HepG2 (cell line): Measurements from ENCODE around the gene KDM2B. TPM values are rescaled to one million over a fixed set of nuclear protein-coding genes. Genes with fewer than 3 reads are reported as not detected.

ENCODE experiments used
- FOXM1 ChIP-seq: sonication (generic); formaldehyde crosslinking; IDR thresholded peaks from 2 replicates; pipeline ENCODE4 v1.5.0; 2020; ENCODE audit warnings: missing genetic modification reagents
- FOXO1 ChIP-seq: sonication (generic); formaldehyde crosslinking; IDR thresholded peaks from 2 replicates; pipeline ENCODE4 v1.4.0; 2020; ENCODE audit warnings: missing genetic modification reagents
- IKZF1 ChIP-seq: fragments of 450-650 bp; IDR thresholded peaks from 2 replicates; pipeline ENCODE4 v1.7.1; 2016
- KDM5A ChIP-seq: fragments of 200-600 bp; sonication (generic); IDR thresholded peaks from 2 replicates; pipeline ENCODE4 v1.7.0; 2018; ENCODE audit warnings: antibody characterized with exemption, mild to moderate bottlenecking, low read length, borderline replicate concordance
- KMT2B ChIP-seq: IDR thresholded peaks from 2 replicates; pipeline ENCODE4 v1.6.1; 2016; ENCODE audit warnings: missing genetic modification reagents, missing compliant biosample characterization
- MEIS2 ChIP-seq: sonication (generic); formaldehyde crosslinking; IDR thresholded peaks from 2 replicates; pipeline ENCODE4 v1.9.0; 2021; ENCODE audit warnings: mild to moderate bottlenecking, missing genetic modification reagents
- NFYB ChIP-seq: sonication (generic); formaldehyde crosslinking; IDR thresholded peaks from 2 replicates; pipeline ENCODE4 v1.4.0; 2020; ENCODE audit warnings: missing genetic modification reagents
- PCBP2 ChIP-seq: fragments of 200-400 bp; formaldehyde crosslinking; optimal IDR thresholded peaks from 2 replicates; pipeline ENCODE3; 2018; ENCODE audit warnings: low read length, low read depth; ENCODE audit not compliant: poor library complexity, severe bottlenecking
- RAD51 ChIP-seq: fragments of 450-650 bp; IDR thresholded peaks from 2 replicates; pipeline ENCODE4 v1.6.1; 2016; ENCODE audit warnings: borderline replicate concordance
- SP140L ChIP-seq: sonication (generic); formaldehyde crosslinking; IDR thresholded peaks from 2 replicates; pipeline ENCODE4 v1.4.0; 2020; ENCODE audit warnings: missing genetic modification reagents, borderline replicate concordance
- TSC22D2 ChIP-seq: sonication (generic); formaldehyde crosslinking; IDR thresholded peaks from 2 replicates; pipeline ENCODE4 v1.5.1; 2020; ENCODE audit warnings: missing genetic modification reagents, mild to moderate bottlenecking, borderline replicate concordance
- ZNF839 ChIP-seq: sonication (generic); formaldehyde crosslinking; IDR thresholded peaks from 2 replicates; pipeline ENCODE4 v1.4.0; 2020; ENCODE audit warnings: missing genetic modification reagents, mild to moderate bottlenecking, borderline replicate concordance
- polyA plus RNA-seq, 8 experiments: library from polyadenylated mRNA; depleted of rRNA in 3 of 8; stranded (reverse) in 7 of 8; unstranded in 1 of 8; fragments of >200 nt; fragmentation: Illumina TruSeq in 4 of 8; extraction: Trizol in 4 of 8; gene quantifications; 2 replicates each; pipeline versions ENCODE4 v1.2.1 to v1.2.3, GENCODE V29; 2011 to 2016; ENCODE audit warnings: low read depth in 4 of 8, missing spikeins in 1 of 8, mixed read lengths in 1 of 8; ENCODE audit not compliant: insufficient read depth in 1 of 8
- total RNA-seq, 5 experiments: library from RNA; depleted of rRNA; stranded (reverse); fragments of >200 nt; fragmentation: Illumina TruSeq; extraction: Trizol; gene quantifications; 2 replicates each; pipeline ENCODE4 v1.2.3, GENCODE V29; 2016; ENCODE audit warnings: low read depth in 1 of 5
- TF ChIP-seq, protein P1 (sequence below): sonication (generic); formaldehyde crosslinking; IDR thresholded peaks from 2 replicates; pipeline ENCODE4 v1.5.0; 2020; ENCODE audit warnings: mild to moderate bottlenecking, missing genetic modification reagents
- TF ChIP-seq, protein P2 (sequence below): sonication (generic); formaldehyde crosslinking; IDR thresholded peaks from 2 replicates; pipeline ENCODE4 v1.9.0; 2022; ENCODE audit warnings: low read depth, missing genetic modification reagents
- TF ChIP-seq, protein P3 (sequence below): sonication (generic); formaldehyde crosslinking; IDR thresholded peaks from 2 replicates; pipeline ENCODE4 v1.4.0; 2020; ENCODE audit warnings: missing genetic modification reagents
- TF ChIP-seq, protein P4 (sequence below): IDR thresholded peaks from 2 replicates; pipeline ENCODE4 v1.6.1; 2016; ENCODE audit warnings: mild to moderate bottlenecking
- TF ChIP-seq, protein P5 (sequence below), 2 experiments: sonication (generic) in 1 of 2; formaldehyde crosslinking in 1 of 2; IDR thresholded peaks; 2 replicates each; pipeline versions ENCODE4 v1.4.0 to v1.6.1; 2018 to 2020; ENCODE audit warnings: missing genetic modification reagents in 2 of 2, borderline replicate concordance in 1 of 2, low read depth in 1 of 2, mild to moderate bottlenecking in 1 of 2, missing biosample characterization in 1 of 2

Gene KDM2B
- total and polyA plus RNA-seq, 2 of the 13 experiments (the other 11 are each of a cell fraction or from before 2014, with no cell fraction given): 17.5 to 26.1 TPM

- TF ChIP-seq, protein P1, sequence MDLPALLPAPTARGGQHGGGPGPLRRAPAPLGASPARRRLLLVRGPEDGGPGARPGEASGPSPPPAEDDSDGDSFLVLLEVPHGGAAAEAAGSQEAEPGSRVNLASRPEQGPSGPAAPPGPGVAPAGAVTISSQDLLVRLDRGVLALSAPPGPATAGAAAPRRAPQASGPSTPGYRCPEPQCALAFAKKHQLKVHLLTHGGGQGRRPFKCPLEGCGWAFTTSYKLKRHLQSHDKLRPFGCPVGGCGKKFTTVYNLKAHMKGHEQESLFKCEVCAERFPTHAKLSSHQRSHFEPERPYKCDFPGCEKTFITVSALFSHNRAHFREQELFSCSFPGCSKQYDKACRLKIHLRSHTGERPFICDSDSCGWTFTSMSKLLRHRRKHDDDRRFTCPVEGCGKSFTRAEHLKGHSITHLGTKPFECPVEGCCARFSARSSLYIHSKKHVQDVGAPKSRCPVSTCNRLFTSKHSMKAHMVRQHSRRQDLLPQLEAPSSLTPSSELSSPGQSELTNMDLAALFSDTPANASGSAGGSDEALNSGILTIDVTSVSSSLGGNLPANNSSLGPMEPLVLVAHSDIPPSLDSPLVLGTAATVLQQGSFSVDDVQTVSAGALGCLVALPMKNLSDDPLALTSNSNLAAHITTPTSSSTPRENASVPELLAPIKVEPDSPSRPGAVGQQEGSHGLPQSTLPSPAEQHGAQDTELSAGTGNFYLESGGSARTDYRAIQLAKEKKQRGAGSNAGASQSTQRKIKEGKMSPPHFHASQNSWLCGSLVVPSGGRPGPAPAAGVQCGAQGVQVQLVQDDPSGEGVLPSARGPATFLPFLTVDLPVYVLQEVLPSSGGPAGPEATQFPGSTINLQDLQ (CRISPR knock-in tag): no peak
- no peak; the same call in 1 of the 2 replicates for TF ChIP-seq FOXO1 (CRISPR knock-in tag)
- TF ChIP-seq IKZF1: no peak
- TF ChIP-seq SP140L (CRISPR knock-in tag): no peak
- 0 out of 2 replicates have a peak, but pooled peaks have one; percentile 20 for TF ChIP-seq MEIS2 (CRISPR knock-in tag)
- TF ChIP-seq KMT2B: peak; percentile 42; the same call in 1 of the 2 replicates
- TF ChIP-seq KDM5A: no peak; the same call in 1 of the 2 replicates
- no peak for TF ChIP-seq PCBP2
- TF ChIP-seq ZNF839: no peak
- TF ChIP-seq, protein P2, sequence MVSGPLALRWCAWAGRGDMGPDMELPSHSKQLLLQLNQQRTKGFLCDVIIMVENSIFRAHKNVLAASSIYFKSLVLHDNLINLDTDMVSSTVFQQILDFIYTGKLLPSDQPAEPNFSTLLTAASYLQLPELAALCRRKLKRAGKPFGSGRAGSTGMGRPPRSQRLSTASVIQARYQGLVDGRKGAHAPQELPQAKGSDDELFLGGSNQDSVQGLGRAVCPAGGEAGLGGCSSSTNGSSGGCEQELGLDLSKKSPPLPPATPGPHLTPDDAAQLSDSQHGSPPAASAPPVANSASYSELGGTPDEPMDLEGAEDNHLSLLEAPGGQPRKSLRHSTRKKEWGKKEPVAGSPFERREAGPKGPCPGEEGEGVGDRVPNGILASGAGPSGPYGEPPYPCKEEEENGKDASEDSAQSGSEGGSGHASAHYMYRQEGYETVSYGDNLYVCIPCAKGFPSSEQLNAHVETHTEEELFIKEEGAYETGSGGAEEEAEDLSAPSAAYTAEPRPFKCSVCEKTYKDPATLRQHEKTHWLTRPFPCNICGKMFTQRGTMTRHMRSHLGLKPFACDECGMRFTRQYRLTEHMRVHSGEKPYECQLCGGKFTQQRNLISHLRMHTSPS (CRISPR knock-in tag): 0 out of 2 replicates have a peak, but pooled peaks have one; percentile 28
- TF ChIP-seq, protein P3, sequence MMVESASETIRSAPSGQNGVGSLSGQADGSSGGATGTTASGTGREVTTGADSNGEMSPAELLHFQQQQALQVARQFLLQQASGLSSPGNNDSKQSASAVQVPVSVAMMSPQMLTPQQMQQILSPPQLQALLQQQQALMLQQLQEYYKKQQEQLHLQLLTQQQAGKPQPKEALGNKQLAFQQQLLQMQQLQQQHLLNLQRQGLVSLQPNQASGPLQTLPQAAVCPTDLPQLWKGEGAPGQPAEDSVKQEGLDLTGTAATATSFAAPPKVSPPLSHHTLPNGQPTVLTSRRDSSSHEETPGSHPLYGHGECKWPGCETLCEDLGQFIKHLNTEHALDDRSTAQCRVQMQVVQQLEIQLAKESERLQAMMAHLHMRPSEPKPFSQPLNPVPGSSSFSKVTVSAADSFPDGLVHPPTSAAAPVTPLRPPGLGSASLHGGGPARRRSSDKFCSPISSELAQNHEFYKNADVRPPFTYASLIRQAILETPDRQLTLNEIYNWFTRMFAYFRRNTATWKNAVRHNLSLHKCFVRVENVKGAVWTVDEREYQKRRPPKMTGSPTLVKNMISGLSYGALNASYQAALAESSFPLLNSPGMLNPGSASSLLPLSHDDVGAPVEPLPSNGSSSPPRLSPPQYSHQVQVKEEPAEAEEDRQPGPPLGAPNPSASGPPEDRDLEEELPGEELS (CRISPR knock-in tag): no peak
- no peak for TF ChIP-seq TSC22D2 (CRISPR knock-in tag)
- TF ChIP-seq, protein P4, sequence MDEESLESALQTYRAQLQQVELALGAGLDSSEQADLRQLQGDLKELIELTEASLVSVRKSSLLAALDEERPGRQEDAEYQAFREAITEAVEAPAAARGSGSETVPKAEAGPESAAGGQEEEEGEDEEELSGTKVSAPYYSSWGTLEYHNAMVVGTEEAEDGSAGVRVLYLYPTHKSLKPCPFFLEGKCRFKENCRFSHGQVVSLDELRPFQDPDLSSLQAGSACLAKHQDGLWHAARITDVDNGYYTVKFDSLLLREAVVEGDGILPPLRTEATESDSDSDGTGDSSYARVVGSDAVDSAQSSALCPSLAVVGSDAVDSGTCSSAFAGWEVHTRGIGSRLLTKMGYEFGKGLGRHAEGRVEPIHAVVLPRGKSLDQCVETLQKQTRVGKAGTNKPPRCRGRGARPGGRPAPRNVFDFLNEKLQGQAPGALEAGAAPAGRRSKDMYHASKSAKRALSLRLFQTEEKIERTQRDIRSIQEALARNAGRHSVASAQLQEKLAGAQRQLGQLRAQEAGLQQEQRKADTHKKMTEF (CRISPR knock-in tag): peak; percentile 70; the same call in 1 of the 2 replicates
- TF ChIP-seq, protein P5, sequence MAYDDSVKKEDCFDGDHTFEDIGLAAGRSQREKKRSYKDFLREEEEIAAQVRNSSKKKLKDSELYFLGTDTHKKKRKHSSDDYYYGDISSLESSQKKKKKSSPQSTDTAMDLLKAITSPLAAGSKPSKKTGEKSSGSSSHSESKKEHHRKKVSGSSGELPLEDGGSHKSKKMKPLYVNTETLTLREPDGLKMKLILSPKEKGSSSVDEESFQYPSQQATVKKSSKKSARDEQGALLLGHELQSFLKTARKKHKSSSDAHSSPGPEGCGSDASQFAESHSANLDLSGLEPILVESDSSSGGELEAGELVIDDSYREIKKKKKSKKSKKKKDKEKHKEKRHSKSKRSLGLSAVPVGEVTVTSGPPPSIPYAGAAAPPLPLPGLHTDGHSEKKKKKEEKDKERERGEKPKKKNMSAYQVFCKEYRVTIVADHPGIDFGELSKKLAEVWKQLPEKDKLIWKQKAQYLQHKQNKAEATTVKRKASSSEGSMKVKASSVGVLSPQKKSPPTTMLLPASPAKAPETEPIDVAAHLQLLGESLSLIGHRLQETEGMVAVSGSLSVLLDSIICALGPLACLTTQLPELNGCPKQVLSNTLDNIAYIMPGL (CRISPR knock-in tag; IDR thresholded peaks at IDR 0.05; ENCODE audit: borderline replicate concordance in 1 of 2, low read depth in 1 of 2): no peak; a peak in 1 of 4 replicates
- TF ChIP-seq FOXM1 (CRISPR knock-in tag): no peak
- no peak for TF ChIP-seq RAD51
- no peak for TF ChIP-seq NFYB
These were observed 180.3 kb downstream of the KDM2B start (continued) for GRCh38 chr12:121400332-121401139.
